HG03521 (cell line): Measurements from ENCODE around the gene MGRN1.

Source experiments
- ATAC-seq: cut with Tn5 transposase; IDR thresholded peaks from one replicate; pipeline ENCODE4 v1.9.1; 2021; ENCODE audit warnings: mild to moderate bottlenecking, moderate library complexity; ENCODE audit not compliant: unreplicated experiment

MGRN1 gene

DNA sequence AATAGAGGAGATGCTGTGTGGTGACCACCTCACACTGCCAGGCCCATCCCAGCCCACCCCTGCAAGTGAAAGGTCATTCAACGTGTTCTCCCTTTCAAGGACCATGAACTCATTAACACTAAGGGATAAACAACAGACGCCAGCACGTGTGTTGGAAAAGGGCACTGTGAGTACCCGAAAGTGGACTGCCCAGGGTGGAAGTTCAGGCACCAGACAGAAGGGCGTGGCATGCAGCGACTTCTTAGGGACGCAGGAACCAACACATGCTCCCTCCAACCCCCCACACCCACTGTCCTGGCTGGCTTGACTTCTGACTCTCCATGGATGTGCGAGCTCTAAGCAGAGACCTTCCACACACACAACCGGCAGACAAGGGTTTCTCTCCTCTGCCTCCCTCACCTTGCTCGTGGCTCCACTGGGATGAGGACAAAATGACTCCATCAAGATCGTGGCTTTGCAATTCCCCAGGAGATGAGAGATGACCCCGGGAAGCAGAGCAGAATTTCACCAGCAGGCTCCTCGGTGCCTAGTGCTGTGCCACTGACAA is 20.9 kb upstream of the MGRN1 start:
- ATAC-seq, result no peak

DNA sequence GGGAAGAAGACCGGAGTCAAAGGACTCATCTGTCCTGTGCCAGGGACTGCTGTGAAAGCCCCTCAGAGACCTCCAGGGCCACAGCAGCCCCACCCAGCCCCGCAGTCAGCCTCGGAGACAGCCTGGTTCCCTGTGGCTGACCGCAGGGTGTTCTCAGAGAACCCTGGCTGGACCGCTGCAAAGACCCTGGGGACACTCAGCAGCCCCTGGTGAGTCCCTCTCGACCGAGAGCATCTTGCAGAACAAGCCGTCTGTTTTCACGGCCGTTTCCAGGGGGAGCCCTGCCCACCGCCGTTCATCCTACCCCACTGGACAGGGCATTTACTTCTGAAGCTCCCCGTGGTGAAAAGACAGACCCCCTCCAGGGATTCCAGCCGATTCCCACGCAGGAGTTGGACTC is 20.2 kb upstream of the MGRN1 start:
- no peak for ATAC-seq

DNA sequence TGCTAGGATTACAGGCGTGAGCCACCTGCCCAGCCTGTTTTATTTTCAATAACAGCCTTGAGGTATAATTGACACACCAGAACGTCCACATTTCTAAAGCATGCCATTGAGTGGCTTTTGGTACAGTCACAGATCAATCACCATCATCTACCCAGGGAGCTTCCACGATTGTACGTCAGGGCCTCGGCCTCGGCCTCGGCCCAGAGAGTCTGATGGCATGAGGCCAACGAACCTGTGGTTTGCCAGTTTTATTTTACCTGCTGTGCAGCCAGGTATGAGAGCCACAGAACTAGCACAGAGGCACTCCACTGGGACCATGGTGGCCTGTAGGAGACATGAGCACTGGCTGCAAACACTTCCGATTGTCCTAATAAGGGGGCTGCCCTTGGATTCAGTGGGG is 18.3 kb upstream of the MGRN1 start:
- no peak for ATAC-seq

DNA sequence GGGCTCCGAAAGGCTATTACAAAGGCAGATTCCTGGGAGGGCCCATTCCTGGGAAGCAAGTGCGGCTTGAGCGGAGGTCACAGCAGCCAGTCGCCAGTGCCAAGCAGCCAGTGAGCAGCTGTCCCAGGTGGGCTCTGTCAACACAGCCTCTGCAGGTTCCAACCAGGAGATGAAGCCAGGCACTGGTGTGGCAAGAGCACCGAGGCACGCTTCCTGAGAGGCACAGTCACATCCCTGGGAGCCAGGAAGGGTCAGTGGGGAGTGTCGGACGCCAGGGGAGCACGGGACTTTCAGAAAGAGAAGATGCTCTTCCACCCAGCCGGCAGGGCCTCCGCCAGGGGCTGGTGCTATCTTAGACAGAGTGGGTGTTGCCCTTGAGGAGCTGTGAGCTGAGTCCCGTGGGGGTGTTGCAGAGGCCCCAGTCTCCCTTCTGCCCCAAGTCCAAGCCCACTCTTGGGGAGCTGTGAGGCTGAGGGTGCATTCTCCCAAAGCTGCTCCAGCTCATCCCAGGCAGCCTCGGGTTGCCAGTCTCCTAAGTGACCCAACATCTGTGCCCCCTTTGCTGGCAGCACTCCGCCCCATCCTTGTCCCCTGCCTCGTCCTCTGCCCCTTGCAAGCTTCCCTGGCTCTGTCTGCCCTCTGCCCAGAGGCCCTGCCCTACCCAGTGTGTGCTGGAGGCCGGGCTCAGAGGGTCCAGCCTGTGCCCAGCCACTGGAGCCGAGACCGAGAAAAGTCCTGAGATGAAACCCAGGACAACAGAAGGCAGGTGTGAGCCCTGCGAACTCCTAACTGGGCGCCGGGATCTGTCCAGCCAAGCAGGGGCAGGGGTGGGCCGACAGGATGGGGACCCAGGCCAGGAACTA is 16.6 kb upstream of the MGRN1 start:
- no peak for ATAC-seq

DNA sequence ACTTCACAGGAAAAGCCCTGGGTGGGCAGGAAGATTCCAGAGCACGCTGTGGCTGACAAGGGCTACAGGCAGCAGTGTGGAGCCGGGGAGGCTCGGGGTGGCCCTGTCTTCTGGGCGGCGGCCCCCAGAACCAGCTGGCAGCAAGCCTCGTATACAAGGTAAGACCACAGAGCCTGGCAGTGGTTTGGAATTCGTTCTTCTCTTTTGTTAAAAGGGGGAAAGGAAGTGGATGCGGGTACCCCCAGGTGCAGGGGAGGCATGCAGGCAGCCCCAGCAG is 16.0 kb upstream of the MGRN1 start:
- ATAC-seq, result no peak

DNA sequence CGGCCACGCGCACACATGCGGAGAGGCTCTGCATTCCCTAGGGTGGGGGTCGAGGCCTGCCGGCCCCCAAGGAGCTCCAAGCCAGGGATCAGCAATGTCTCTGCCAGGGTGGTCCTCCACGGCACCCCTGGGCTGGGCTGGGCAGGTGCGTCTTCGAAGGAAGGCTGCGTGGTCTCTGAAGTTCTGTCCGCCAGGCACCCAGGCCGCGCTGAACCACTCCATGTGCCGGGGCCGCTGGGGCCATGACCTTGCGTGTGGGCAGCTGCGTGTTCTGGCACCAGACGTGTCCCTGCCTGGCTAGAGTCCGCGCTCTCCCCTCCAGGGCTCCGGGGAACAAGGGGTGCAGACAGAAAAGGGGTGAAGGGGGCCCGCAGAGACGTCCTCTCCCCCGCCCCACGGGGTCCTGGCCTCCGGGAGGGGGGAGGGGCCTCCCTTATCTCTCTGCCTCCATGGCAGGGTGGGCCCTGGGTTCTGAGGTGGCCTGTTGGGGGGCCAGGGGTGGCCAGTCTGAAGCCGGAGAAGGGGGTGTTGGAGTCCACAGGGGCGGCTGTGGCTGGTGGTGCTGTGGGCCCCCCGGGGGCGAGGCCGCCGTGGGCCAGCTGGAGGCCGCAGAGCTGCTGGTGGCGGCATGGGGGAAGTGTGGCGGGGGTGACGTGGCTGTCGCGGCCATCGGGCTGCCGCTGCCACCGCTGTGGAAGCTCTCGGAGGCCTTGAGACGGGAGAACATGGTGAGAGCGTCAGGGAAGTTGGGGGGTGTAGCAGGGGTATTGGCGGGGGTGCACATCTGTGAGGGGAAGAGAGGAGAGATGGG is 15.2 kb upstream of the MGRN1 start:
- ATAC-seq, result no peak

DNA sequence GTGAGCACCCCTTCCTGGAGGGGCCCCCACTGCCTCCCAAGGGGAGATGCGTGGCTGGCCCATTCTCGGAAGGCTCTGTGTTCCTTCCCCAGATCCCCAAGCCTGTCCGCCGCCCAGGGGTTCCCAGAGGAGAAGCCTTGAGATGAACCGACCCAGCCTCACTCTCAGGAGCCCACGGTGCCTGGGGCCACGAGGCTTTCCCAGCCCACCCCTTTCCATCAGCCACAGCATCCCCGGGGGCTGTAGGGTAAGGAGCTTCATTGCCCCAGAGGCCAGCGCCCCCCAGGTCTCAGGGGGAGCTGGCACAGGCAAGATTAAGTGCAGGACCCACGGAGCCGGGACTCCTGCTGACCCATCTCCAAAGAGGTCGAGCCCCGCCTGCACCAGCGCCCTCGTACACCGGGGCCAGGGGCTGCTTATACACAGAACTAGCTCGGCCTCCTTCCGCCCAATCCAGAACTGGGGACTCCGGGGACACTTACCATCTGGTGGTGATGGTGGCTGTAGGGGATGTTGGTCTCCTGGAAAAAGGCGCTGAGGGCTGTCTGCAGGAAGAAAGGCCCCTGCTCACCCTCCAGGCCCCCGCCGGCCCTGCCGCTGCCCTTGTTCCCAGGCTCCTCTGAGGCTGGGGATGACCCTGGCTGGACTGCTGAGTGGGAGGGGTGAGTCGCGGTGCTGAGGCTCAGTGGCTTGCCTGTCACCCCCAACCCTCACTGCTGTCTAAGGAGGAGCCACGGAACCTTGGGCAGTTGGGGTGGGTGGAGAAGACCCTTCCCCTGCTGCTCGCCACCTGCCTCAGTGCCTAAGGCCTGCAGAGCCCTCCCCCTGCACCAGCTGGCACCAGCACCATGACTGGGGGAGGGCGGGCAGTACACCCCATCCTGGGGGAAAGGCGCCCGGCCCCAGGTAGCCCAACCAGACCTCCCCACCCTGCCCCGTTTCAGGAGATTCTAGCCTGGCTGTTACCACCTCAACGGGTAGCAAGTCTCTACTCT is 14.3 kb upstream of the MGRN1 start:
- no peak for ATAC-seq

DNA sequence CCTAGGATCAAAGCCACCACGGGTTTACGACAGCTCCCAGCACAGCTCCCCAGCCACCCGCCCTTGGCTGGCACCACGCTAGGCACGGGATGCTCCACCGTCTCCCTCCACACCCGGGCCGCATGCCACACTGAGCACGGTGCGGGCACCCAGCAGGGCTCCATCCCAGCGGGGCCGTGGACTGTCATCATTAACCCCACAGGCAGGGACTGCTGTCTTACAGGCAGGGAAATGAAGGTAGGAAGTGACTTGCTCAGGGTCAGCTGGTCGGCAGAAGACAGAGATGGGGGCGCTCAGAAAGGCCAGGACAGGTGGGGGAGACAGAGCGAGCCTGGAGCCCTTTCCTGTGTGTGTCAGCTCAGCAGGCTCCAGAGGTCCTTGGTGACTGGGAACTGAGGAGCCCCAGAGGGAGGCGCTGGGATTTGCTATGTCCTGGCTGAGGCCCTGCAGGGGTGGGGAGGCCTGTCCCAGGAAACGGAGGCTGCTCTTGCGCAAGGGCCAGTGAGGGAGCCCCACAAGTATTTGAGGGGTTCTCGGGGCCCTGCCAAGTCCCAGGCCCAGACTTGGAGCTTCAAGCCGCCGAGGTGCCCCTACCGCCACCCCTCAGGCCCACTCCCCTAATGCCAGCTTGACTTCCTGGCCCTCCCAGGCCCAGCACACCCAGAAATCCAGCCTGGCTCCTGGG is 13.1 kb upstream of the MGRN1 start:
- no peak for ATAC-seq

DNA sequence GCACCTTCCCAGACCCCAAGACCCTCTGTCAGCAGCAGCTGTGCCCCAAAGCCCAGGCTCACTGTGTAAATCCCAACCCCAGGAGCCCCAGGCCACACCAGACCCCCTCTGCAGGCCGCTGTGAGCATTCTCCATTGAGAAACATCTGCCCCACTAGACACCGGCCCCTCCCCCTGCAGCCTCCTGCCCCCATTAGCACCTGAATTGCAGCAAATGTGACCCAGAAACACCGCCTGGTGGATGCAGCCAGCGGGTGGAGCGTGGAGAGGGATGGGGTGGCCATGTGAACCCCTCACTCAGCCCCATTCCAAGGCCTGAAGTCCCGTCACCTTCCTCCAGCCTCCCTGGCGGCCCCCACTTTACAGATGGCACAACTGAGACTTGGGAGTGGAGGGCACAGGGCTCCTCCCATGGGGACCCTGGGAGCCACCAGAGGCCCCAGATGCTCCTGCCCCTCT is 12.1 kb upstream of the MGRN1 start:
- no peak for ATAC-seq

DNA sequence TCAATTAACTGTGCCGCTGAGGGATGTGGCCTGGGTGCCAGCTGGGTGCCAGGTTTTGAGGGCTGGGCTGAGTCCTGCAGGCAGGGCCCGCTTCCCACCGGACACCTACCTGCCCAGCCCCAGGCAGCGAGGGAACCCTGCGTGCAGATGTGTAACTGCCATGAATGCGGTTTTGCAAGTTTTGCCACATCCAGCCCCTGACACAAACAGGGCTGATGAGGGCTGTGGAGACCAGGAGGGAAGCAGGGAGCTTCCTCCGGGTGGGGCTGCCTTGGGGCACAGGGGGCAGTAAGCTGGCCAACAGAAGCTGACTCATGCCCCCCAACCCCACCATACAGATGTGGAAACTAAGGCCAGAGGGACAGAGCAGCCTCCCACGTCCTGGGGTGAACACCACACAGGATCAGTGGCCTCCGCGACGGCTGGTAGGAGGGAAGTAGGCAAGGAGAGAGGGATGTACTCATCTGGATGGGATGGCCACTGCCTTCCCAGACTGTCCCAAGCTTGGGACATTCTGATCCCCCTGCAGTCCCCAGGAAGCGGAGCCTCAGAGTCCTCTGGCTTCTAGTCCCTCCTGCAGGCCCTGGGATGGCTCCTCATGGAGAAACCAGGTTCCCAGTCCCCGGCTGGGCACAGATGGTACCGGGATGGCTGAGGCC is 11.5 kb upstream of the MGRN1 start:
- ATAC-seq, result no peak

DNA sequence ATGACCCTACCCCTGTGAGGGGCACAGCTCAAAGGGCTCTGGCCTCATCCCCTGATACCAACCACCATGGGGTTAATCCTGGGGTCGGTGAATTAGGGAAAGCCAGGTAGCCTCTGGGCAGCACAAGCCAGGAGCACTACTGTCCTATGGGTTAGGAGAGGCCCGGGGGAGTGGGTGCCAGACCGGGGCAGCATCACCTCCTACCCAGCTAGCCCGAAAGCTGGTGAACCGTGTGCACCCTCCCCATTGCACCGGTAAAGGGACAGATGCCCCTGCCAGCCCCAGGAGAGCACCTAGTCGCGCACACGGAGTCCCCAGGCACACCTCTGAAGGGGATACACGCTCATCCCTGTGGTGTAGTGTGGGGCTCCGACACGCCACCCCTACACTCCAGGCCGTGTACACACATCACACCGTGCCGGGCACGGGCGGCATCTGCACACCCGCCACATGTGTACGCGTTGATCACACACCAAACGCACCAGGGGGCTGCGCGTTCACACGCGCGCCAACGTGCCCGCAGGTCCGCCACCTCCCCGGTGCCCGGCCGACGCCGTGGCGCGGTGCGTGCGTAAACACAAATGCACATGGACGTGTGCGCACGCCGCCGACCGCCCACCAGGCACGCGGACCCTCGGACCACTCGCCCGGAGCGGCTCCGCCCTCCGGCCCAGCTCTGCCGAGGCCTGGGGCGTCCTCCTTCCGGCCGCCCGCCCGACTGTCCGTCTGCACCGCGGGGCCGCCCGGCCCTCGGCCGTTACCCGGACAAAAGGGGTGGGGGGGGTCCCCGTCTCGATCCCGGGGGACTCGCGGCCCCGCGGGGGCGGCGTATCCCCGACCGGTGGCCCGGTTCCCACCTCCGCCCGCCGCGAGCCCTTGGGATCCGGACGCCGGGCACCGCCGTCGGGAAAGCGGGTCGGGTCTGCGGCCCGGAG is 10.7 kb upstream of the MGRN1 start:
- no peak for ATAC-seq

DNA sequence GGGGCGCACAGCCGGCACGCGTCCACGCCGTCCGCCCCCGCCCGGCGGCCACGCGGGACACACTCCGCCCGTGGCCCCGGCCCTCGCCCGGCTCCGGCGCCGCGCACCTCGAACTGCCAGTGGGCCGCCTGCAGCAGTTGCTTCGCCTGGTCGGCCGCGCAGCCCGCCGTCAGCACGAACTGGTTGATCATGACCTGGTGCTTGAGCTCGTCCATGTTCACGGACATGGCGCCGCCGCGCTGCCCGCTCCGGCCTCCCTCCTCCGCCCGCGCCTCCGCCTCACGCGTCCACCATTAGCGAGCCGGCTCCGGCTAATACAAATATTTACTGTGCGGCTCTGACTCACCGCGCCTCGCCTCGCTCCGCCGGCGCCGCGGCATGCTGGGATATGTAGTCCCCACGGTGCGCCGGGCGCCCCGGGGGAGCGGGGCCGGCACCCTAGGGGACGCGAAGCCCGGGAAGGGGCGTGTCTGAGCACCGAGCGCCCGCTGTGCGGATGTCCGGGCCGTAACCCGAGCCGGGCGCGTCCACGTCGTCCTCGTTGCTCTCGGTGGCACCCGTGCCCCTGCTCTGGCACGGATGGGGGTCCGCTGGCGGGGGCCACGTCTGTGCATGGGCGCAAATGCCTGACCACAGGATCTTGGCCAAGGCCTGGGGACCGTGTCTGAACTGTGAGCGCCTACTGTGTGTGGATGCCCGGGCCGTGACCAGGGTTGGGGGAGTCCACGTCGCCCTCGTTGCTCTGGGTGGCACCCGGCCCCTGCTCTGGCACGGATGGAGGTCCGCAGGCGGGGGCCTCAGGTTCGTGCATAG is 9.8 kb upstream of the MGRN1 start, which contains the start of gene UBALD1:
Gene UBALD1 (minus strand): TSS at position 318 of the 813 bp plus-strand sequence. CDS start 91 bp downstream, at position 227.
- peak; percentile 52 for ATAC-seq

DNA sequence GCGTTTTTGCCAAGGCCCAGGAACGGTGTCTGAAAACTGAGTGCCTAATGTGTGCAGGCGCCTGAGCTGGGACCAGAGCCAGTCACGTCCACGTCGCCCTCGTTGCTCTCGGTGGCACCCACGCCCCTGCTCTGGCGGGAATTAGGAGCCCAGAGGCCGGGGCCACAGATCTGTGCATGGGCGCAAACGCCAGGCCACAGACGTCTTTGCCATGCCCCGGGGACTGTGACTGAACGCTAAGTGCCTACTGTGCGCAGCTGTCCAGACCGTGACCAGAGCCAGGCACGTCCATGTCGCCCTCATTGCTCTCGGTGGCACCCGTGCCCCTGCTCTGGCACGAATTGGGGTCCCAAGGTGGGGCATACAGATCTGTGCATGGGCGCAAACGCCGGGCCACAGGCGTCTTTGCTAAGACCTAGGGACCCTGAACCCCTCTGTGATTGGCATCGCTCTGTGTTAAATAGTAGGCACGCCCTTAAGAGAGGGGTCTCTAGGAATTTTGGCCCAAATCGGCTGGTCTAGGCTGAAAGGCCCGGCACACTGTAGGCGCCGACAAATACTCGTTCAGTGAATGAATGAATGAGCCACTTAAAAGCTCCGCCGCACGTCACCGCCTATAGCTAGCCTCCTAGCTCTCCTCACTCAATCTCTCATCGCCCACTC is 9.1 kb upstream of the MGRN1 start:
- ATAC-seq, result no peak

DNA sequence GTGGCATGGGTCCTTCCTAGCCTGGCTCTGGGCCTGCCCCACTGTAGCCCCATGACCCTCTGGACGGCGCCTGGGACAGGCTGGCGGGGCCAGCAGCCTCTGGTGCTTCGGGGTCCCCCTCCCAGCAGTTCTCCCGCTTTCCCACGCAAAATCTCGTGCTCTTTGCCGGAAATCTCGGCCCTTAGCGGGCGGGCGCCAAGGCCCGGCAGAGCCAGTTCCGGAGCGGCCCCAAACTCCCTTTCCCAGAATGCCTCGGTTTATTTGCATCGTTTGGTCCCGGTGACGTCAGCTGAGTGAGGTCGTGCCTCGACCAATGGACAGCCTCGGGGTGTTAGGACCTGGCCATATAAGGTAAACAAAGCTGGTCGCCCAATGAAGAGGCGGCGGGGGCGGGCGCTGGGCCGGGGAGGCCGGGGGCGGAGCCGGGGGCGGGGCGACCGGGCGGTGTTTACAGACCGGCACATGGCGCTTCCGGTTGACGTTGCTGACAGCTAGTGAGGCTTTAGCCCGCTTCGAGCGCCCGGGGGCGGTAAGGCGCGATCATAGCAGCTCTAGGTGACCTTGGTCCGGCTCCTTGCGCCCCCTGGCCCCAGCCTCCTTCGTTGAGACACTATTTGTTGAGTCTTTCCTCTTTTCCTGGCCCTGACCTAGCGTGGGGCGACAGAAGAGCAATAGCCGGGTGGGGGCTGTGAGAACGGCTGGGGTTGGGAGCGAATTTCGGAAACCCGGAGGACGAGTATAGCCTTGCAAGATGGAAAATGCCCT is 8.4 kb upstream of the MGRN1 start:
- peak; percentile 60 for ATAC-seq

DNA sequence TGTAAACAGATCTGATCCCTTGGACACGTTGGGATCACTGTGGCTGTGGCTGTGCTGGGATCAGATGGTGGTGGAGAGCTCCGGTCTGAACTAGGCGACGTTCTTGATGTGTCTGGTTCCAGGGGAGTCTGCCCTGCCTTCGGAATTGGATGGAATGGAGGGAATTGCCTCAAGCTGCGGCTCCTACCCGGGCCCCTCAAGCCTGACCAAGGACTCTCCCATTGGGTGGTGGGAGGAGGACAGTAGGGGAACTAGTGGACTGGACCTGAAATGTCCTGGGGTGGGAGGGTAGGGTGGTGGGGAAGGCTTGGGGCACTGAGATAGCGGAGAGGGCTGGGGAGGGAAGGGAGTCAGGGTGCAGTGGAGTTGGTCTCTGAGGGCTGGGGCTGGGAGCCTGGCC is 6.7 kb upstream of the MGRN1 start:
- ATAC-seq, result no peak

DNA sequence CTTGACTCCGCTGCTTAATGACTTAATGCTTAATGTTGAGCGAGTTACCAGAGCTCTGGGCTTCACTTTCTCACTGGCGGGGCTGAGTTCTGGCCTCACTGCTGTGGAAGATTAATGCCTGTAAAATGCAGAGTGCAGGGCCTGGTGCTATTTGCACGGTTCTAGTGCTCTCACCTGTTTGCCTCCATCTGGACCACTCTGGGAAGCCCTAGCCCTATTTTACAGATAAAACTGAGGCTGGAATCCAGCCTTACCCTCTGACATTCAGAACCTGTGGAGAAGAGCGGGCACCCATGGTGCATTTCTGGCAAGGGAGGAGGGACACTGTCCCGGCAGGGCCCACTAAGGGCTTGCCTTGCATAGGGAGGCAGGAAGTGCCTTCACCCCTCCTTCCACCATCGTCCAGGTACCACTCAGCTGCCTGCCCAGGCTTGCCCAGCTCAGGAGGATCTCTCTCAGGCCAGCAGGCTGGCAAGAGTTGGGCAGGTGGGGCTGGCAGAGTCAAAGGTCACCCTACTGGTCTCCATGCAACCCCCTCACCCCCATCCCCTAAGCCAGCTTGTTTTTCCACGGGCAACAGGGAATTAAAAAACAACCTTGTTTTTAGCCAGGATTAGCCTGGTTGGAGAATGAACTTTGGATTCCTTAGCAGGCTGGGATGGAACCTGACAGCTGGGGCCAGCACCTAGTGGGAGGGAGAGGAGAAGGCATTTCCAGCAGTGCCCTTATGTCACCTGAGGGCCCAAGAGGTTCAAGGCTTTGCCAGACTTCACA is 5.8 kb upstream of the MGRN1 start:
- ATAC-seq, result no peak
